ENCODE data around the gene DGKB.

GRCh38 chr7:14258441-14258840 lies 644.1 kb downstream of the DGKB start:
- TF ChIP-seq CTCF (IDR thresholded peaks at IDR 0.05) (no peak), EP300 (IDR thresholded peaks at IDR 0.05; ENCODE audit: borderline replicate concordance in 1 of 2, low read depth in 1 of 2, low read length in 1 of 2) (no peak), POLR2AphosphoS5 (IDR thresholded peaks at IDR 0.05; ENCODE audit: low read depth, low read length) (no peak), RXRA (IDR thresholded peaks at IDR 0.05; ENCODE audit: borderline replicate concordance, low read depth) (no peak), REST (IDR thresholded peaks at IDR 0.05; ENCODE audit: low read depth, low read length) (no peak), SMC3 (IDR thresholded peaks at IDR 0.05; ENCODE audit: low read depth, low read length) (no peak), YY1 (IDR thresholded peaks at IDR 0.05; ENCODE audit: low read depth) (no peak), GABPA (IDR thresholded peaks at IDR 0.05; ENCODE audit: low read depth) (no peak), EZH2phosphoT487 (IDR thresholded peaks at IDR 0.05; ENCODE audit: borderline replicate concordance, low read depth) (no peak), CHD2 (IDR thresholded peaks at IDR 0.05; ENCODE audit: low read length, partially characterized antibody) (no peak), PBX3 (IDR thresholded peaks at IDR 0.05) (no peak), NRF1 (IDR thresholded peaks at IDR 0.05; ENCODE audit: low read depth, low read length) (no peak), RAD21 (IDR thresholded peaks at IDR 0.05; ENCODE audit: low read length) (no peak), RFX5 (IDR thresholded peaks at IDR 0.05; ENCODE audit: low read length) (no peak)

Measured in SK-N-SH (cell line).